Adrenal gland (tissue), 12 donors: ENCODE results near the gene SRGAP1. TPM values are rescaled to one million over a fixed set of nuclear protein-coding genes. Genes with fewer than 3 reads are reported as not detected.

ENCODE experiments used
- DNase-seq, 7 donors: peaks; one replicate each; pipeline ENCODE4 v3.0.0-alpha.2; 2019 to 2020
- H3K27ac ChIP-seq, 5 donors: fragments of 200-600 bp; sonication (generic) in 4 of 5; 1 replicate in 3 of 5; 2 replicates in 2 of 5; pipeline versions ENCODE4 v1.5.1 to v1.8.0; 2016 to 2020; ENCODE audit warnings: mild to moderate bottlenecking in 1 of 5
- H3K27me3 ChIP-seq: fragments of 200-600 bp; 2 replicates; pipeline ENCODE4 v1.8.0; 2021
- H3K36me3 ChIP-seq, 2 donors: fragments of 200-600 bp; replicated peaks in 1 of 2; 1 replicate in 1 of 2; 2 replicates in 1 of 2; pipeline versions ENCODE4 v1.5.1 to v1.8.0; 2018 to 2022
- H3K4me1 ChIP-seq, 2 donors: fragments of 200-600 bp; replicated peaks in 1 of 2; 1 replicate in 1 of 2; 2 replicates in 1 of 2; pipeline versions ENCODE4 v1.5.1 to v1.8.0; 2018 to 2021
- H3K4me3 ChIP-seq, 4 donors: fragments of 200-600 bp; sonication (generic) in 3 of 4; one replicate each; pipeline ENCODE4 v1.5.1; 2016 to 2018
- H3K9me3 ChIP-seq, 3 donors: fragments of 200-600 bp; sonication (generic) in 1 of 3; replicated peaks in 1 of 3; 1 replicate in 2 of 3; 2 replicates in 1 of 3; pipeline versions ENCODE4 v1.5.1 to v1.8.0; 2016 to 2021
- POLR2A ChIP-seq, 2 donors: fragments of 450-650 bp; IDR thresholded peaks; one replicate each; pipeline ENCODE4 v1.6.1; 2017; ENCODE audit warnings: antibody characterized with exemption in 2 of 2, mild to moderate bottlenecking in 2 of 2, moderate library complexity in 1 of 2
- WGBS, 4 donors: extraction: QIAGEN DNeasy Blood & Tissue Kit in 2 of 4; methylation state at CpG; one replicate each; pipeline versions ENCODE4 v1.1.5 to v1.1.7; 2013 to 2017; 5-methylcytosine and 5-hydroxymethylcytosine counted together
- intact Hi-C, 2 donors: fragments of 100-400 bp; cut with DNase I; formaldehyde crosslinking; loops; one replicate each; pipeline versions ENCODE4 v1.14.1 to v1.15.0; 2022 to 2023
- polyA plus RNA-seq, 3 donors: library from polyadenylated mRNA; stranded (reverse); fragments of 200-250 nt in 2 of 3; fragments of 350-450 nt in 1 of 3; fragmentation: Illumina TruSeq in 1 of 3; extraction: RNeasy Lipid Tissue Mini Kit (QIAGEN cat#74804) in 1 of 3; gene quantifications; one replicate each; pipeline ENCODE4 v1.2.3, GENCODE V29; 2013 to 2014
- total RNA-seq, 9 donors: library from RNA; depleted of rRNA in 4 of 9; stranded (reverse); fragments of >200 nt in 4 of 9; fragments of 120-200 nt in 1 of 9; fragmentation: NEBNext Ultra II Directional in 1 of 9; extraction: Animal tissue kit (Norgen Biotek cat#: 25700) in 1 of 9; gene quantifications; one replicate each; pipeline versions ENCODE4 v1.1.0 to v1.2.4, GENCODE V29; 2013 to 2023
- TF ChIP-seq, protein P1 (sequence below), 6 experiments: fragments of 450-650 bp in 4 of 6; fragments of 200-600 bp in 2 of 6; sonication (generic) in 1 of 6; IDR thresholded peaks; 1 replicate in 5 of 6; 2 replicates in 1 of 6; pipeline versions ENCODE4 v1.5.1 to v1.8.0; 2016 to 2021; ENCODE audit warnings: antibody characterized with exemption in 6 of 6, mild to moderate bottlenecking in 2 of 6, moderate library complexity in 1 of 6
- donor health status: healthy with polysubstance abuse.
- donor health status: Bipolar disorder and iron deficiency.
- donor health status: DM: yes; HTN: yes; CAD: no.
- donor health status: DM: no; HTN: no; CAD: no.
- donor health status: DM: no; HTN: no; CAD: no.
- donor health status: DM: yes; HTN: yes; CAD: no.

SRGAP1 gene
- total and polyA plus RNA-seq, 12 donors = 2.4 to 35.6 (median 9.8) TPM

DNA sequence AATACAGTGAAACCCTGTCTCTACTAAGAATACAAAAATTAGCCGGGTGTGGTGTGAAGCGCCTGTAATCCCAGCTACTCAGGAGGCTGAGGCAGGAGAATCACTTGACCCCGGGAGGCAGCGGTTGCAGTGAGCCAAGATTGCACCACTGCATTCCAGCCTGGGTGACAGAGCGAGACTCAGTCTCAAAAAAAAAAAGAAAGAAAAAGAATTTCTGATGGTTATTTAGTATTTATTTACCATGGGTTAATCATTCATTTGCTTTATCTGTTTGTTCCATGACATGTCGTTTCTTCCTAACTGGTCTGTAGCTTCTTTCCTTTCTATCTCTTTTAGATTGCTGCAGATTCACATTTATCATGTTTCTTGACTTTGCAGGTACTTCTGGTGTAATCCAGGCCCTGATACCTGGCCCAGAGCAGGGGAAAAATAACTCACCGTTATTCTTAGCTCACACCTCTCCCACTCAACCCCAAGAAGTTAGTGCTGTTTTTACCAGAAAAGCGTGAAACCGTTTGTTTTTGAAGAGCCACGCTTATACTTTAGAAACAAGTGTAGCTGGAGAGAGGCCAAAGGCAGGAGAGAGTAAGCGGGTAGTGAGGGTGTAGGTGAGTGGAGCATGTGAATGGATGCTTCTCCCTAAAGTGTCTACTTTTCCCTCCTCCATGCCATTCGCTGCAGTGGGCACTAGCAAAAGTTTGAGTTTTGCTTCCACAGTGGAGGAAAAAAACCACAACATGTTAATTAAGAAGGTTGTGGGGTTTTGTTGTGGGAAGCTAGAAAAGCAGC, 45.4 kb downstream of the SRGAP1 start:
- TF ChIP-seq POLR2A (IDR thresholded peaks at IDR 0.05) = no peak
- TF ChIP-seq, protein P1, sequence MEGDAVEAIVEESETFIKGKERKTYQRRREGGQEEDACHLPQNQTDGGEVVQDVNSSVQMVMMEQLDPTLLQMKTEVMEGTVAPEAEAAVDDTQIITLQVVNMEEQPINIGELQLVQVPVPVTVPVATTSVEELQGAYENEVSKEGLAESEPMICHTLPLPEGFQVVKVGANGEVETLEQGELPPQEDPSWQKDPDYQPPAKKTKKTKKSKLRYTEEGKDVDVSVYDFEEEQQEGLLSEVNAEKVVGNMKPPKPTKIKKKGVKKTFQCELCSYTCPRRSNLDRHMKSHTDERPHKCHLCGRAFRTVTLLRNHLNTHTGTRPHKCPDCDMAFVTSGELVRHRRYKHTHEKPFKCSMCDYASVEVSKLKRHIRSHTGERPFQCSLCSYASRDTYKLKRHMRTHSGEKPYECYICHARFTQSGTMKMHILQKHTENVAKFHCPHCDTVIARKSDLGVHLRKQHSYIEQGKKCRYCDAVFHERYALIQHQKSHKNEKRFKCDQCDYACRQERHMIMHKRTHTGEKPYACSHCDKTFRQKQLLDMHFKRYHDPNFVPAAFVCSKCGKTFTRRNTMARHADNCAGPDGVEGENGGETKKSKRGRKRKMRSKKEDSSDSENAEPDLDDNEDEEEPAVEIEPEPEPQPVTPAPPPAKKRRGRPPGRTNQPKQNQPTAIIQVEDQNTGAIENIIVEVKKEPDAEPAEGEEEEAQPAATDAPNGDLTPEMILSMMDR (IDR thresholded peaks at IDR 0.05) = no peak
- intact Hi-C loops = no loop called here
- Histone ChIP-seq H3K36me3 (no peaks in the 10 kb centered on the region), H3K4me3 (no peak overlapping the region), H3K27ac (no peak overlapping the region), H3K9me3 (no peaks in the 10 kb centered on the region), H3K4me1 (no peaks in the 10 kb centered on the region), H3K27me3 (no peaks in the 10 kb centered on the region)
- DNase-seq = no peak
- WGBS, 4 donors = 92 to 95% (median 93%) methylated on average over 12 of the region's 12 CpGs

DNA sequence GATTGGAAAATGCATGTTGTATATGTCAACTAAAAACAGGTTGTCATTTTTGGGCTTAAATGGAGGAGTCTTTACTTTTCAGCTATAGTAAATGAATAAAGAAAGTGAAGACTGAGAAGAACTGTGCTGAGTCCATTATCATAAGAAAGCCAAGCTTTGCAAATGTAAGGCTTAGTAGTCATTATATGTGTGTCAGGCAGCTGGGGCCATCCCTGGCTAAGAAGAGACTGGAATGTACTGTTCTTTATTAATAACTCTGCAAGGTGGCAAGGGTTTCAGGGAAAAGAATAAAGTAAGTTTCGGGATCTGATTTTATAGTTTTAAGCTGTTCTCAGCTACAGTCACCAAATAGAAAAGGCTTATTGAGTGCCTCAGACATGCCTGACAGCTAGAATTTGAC, 48.7 kb downstream of the SRGAP1 start:
- TF ChIP-seq, protein P1 (IDR thresholded peaks at IDR 0.05) = no peak
- no peak for TF ChIP-seq POLR2A (IDR thresholded peaks at IDR 0.05)
- no peaks in the 10 kb centered on the region for H3K36me3 ChIP-seq
- H3K27me3 ChIP-seq = no peaks in the 10 kb centered on the region
- peaks cover 0 to 13% of the 10 kb centered on the region in 2 donors for H3K4me1 ChIP-seq
- intact Hi-C loops = no loop called here
- DNase-seq = no peak
- 86 to 94% (median 90%) methylated on average over 1 of the region's 1 CpG for WGBS, 4 donors
- H3K4me3 ChIP-seq = no peak overlapping the region
- no peak overlapping the region for H3K27ac ChIP-seq
- H3K9me3 ChIP-seq = no peaks in the 10 kb centered on the region

DNA sequence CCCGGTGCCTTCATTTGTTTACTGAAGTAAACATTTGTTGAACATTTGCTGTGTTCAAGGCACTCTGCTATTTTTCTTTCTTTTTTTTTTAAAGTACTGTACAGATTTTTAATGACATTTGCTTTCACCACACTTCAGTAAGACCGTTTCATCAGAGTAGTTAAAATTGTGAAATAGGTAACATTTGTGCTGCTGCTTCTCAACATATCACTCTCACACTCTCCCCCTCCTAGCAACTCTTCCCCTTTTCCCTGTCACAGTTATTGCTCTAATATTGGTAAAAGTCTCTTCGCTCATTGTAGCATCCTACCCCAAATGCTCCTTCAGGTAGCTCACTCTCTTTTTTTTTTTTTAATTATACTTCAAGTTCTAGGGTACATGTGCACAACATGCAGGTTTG, 49.6 kb downstream of the SRGAP1 start:
- Histone ChIP-seq H3K27ac (no peak overlapping the region), H3K27me3 (no peaks in the 10 kb centered on the region), H3K4me1 (peaks cover 0 to 17% of the 10 kb centered on the region in 2 donors), H3K9me3 (no peaks in the 10 kb centered on the region), H3K4me3 (no peak overlapping the region), H3K36me3 (no peaks in the 10 kb centered on the region)
- 80 to 84% (median 82%) methylated on average over 3 of the region's 3 CpGs for WGBS, 4 donors
- intact Hi-C loops = no loop called here
- no peak for DNase-seq
- no peak for TF ChIP-seq POLR2A (IDR thresholded peaks at IDR 0.05)
- TF ChIP-seq, protein P1 (IDR thresholded peaks at IDR 0.05) = no peak

DNA sequence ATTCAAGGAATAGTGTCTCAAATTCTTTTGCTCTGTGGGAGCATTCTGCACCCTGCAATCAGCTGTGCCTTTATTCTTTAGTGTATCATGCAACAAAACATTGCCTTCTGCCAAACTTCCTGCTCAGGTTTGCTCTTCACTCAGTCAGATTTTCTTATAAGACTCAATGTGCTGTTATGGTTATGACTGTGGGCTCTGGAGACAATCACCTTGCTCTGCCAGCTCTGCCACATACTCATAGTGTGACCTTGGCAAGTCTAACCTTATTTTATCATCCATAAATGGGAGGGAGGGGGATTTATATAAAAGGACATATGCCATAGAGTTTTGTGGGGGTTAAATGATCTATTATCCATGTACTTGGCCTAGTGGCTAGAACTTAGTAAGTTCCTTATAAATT, 51.3 kb downstream of the SRGAP1 start:
- no peaks in the 10 kb centered on the region for H3K9me3 ChIP-seq
- intact Hi-C loops = no loop called here
- H3K4me1 ChIP-seq = peaks cover 0 to 21% of the 10 kb centered on the region in 2 donors
- H3K36me3 ChIP-seq = no peaks in the 10 kb centered on the region
- H3K27me3 ChIP-seq = no peaks in the 10 kb centered on the region
- H3K27ac ChIP-seq = no peak overlapping the region
- DNase-seq = no peak
- TF ChIP-seq, protein P1 (IDR thresholded peaks at IDR 0.05) = no peak
- TF ChIP-seq POLR2A (IDR thresholded peaks at IDR 0.05) = no peak
- H3K4me3 ChIP-seq = no peak overlapping the region
